ENCODE measurements around the gene SELENOM.

GRCh38 chr22:31068970-31069369 is 38.4 kb downstream of the SELENOM start:
- TF ChIP-seq CTCF (IDR thresholded peaks at IDR 0.05; ENCODE audit: low read length): no peak
- TF ChIP-seq EZH2 (optimal IDR thresholded peaks at IDR 0.05; ENCODE audit: low read depth, low read length): no peak
